Thoracic aorta (tissue), 2 donors: ENCODE results near the gene DCDC2C. TPM values are rescaled to one million over a fixed set of nuclear protein-coding genes. Genes with fewer than 3 reads are reported as not detected.

Experiments
- ATAC-seq: fragments of 150-250 bp; one replicate; pipeline ENCODE4 v1.8.0; 2017; ENCODE audit warnings: low read depth; ENCODE audit not compliant: insufficient number of reproducible peaks, low FRiP score
- DNase-seq: peaks from one replicate; pipeline ENCODE4 v3.0.0-alpha.2; 2020; ENCODE audit warnings: low spot score
- H3K27ac ChIP-seq, 2 donors: fragments of 200-600 bp; sonication (generic); 1 replicate in 1 of 2; 2 replicates in 1 of 2; pipeline ENCODE4 v1.5.1; 2016; ENCODE audit warnings: mild to moderate bottlenecking in 2 of 2, moderate library complexity in 2 of 2
- H3K27me3 ChIP-seq: fragments of 200-600 bp; sonication (generic); replicated peaks from 2 replicates; pipeline ENCODE4 v1.6.0; 2016; ENCODE audit warnings: mild to moderate bottlenecking; ENCODE audit not compliant: insufficient read depth
- H3K36me3 ChIP-seq: fragments of 200-600 bp; sonication (generic); one replicate; pipeline ENCODE4 v1.5.1; 2016
- H3K4me1 ChIP-seq, 2 donors: fragments of 200-600 bp; sonication (generic); 1 replicate in 1 of 2; 2 replicates in 1 of 2; pipeline versions ENCODE4 v1.5.1 to v1.6.0; 2016; ENCODE audit warnings: low read depth in 2 of 2, mild to moderate bottlenecking in 1 of 2; ENCODE audit not compliant: control insufficient read depth in 1 of 2
- H3K4me3 ChIP-seq: fragments of 200-600 bp; sonication (generic); 2 replicates; pipeline ENCODE4 v1.5.1; 2016; ENCODE audit warnings: mild to moderate bottlenecking
- H3K9me3 ChIP-seq: fragments of 200-600 bp; sonication (generic); 2 replicates; pipeline ENCODE4 v1.5.1; 2016
- total RNA-seq, 2 donors: library from RNA; depleted of rRNA; stranded (reverse); fragments of >200 nt; gene quantifications; one replicate each; pipeline versions ENCODE4 v1.1.0 to v1.2.3, GENCODE V29; 2016
- TF ChIP-seq, protein P1 (sequence below): fragments of 200-600 bp; sonication (generic); IDR thresholded peaks from one replicate; pipeline ENCODE4 v1.5.1; 2019; ENCODE audit warnings: antibody characterized with exemption

Gene DCDC2C
- total RNA-seq, 2 donors from 2014 or later = 6.6 to 13.1 TPM

DNA sequence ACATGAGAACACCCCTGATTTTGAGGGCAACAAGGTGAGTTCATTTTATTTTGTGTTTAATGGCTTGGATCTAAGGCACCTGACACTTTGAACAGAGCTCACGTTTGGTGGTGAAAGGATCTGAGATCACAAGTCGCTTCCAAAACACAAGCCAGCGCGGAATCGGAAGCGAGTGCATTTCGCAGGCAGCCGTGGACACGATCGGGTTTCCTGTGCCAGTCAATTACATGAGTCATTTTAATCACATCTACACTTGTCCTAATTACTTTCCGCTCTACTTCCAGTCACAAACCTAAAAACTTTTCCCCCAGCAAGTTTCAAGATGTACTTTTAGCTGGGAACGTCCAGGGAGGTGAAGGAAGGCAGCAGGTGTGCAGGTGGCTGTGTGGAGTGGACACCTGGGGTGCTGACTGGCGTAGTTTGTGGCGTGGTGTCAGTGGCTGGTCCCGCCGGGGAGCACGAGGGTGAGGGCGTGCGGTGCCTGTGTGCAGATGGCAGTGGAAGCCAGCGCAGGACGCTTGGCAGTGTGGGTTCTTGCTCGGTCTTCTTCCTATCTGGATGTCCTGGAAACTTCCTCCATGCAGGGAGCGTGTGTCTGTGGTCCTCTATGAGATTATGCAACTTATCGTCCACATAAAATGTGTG is 75.6 kb downstream of the DCDC2C start:
- Histone ChIP-seq H3K27ac (no peak overlapping the region), H3K36me3 (no peaks in the 10 kb centered on the region), H3K27me3 (no peaks in the 10 kb centered on the region), H3K9me3 (no peaks in the 10 kb centered on the region), H3K4me1 (no peaks in the 10 kb centered on the region), H3K4me3 (no peak overlapping the region)
- TF ChIP-seq, protein P1, sequence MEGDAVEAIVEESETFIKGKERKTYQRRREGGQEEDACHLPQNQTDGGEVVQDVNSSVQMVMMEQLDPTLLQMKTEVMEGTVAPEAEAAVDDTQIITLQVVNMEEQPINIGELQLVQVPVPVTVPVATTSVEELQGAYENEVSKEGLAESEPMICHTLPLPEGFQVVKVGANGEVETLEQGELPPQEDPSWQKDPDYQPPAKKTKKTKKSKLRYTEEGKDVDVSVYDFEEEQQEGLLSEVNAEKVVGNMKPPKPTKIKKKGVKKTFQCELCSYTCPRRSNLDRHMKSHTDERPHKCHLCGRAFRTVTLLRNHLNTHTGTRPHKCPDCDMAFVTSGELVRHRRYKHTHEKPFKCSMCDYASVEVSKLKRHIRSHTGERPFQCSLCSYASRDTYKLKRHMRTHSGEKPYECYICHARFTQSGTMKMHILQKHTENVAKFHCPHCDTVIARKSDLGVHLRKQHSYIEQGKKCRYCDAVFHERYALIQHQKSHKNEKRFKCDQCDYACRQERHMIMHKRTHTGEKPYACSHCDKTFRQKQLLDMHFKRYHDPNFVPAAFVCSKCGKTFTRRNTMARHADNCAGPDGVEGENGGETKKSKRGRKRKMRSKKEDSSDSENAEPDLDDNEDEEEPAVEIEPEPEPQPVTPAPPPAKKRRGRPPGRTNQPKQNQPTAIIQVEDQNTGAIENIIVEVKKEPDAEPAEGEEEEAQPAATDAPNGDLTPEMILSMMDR = no peak
- DNase-seq (no peak), ATAC-seq (no peak)

DNA sequence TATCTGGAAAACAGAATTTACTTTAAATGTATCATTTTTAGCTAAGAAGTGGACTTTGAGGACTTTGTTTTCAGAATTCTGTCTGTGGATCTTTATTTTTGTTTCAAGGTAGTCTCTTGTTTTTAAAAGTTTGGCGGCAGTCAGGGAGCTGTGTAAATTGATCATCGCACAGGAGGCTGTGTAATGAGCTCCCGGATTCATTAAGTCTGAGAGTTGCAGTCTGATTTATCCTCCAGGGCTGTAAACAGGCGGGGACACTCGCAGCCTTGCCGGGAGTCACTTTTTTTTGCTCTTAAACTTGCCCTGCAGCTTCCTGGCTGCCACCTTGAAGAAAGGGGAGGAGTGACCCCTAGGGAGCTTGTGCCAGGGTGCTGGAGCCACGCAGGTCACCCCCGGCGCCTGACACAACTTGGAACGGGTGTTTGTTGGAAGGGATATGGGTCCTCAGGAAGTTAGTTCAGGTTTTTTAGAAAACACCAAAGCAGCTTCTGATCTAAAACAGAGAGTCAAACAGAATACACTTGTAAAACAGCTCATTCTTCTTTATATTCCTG is 76.2 kb downstream of the DCDC2C start:
- no peaks in the 10 kb centered on the region for H3K4me1 ChIP-seq
- no peak for DNase-seq
- H3K4me3 ChIP-seq = no peak overlapping the region
- H3K27ac ChIP-seq = no peak overlapping the region
- TF ChIP-seq, protein P1 = no peak
- H3K36me3 ChIP-seq = no peaks in the 10 kb centered on the region
- no peaks in the 10 kb centered on the region for H3K27me3 ChIP-seq
- no peaks in the 10 kb centered on the region for H3K9me3 ChIP-seq
- no peak for ATAC-seq

DNA sequence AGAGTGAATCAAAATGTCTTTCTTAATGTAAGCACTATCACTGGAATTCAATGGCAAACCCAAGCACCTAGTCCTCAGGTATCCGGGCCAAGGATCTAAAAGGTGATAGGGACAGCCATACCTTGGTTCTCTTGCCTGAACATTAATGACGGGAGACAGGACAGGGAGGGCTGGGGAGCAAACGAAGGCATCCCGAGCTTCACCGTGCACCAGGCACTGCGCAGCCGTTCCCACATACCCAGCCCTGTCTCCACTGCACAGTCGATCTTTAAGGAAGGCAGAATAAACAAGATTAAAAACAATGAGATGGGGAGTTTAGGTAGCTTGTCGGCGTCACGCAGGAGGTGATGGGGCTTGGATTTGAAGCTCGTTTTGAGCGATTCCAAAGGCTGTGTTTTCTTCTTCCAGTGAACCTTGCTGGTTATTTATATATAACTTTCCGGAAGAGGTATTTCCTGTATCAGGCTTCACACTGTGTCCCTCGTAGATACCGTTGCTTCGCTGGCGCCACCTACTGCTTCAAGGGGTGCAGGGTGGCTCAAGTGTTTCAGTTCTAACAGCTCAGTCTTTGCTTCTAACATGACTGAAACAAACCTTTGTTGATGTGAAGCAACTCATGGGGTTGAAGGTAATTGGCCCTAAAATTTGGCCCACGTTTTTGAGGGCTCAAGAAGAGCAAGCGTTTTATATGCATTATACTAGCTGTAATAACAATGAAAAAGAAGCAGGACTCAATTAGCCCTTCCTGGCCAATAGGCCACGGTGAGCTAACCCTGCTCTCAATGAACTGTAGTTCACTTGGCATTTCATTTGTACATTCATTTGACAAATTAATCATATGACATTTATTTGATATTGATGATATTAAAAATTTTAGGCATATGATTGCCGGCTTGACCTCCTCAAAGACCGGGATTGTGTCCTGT is 77.4 kb downstream of the DCDC2C start:
- TF ChIP-seq, protein P1 = no peak
- no peak for DNase-seq

DNA sequence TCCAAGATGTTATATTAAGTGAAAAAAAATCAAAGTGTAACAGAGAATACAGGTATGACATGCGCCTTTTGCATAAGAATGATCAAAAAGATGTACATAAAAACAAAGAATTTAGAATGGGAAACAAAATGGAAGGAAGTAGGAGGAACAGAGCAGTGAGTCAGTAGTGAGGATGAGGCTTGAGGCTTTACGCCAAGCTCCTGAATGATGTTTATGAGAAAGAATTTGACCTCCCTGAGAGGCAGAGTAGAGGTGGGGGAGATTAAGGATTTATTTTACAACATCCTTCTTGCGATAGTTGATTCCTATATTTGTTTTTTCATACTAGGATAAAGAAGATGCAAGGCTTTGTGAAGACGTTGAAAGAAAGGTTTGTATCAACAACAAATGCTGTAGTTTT is 81.4 kb downstream of the DCDC2C start:
- H3K4me3 ChIP-seq = no peak overlapping the region
- no peaks in the 10 kb centered on the region for H3K9me3 ChIP-seq
- H3K27ac ChIP-seq = no peak overlapping the region
- DNase-seq (no peak), ATAC-seq (no peak)
- H3K4me1 ChIP-seq = no peaks in the 10 kb centered on the region
- TF ChIP-seq, protein P1 = no peak
- H3K27me3 ChIP-seq = no peaks in the 10 kb centered on the region
- H3K36me3 ChIP-seq = no peaks in the 10 kb centered on the region

More for the DNA sequence above, 77.4 kb downstream of the DCDC2C start:
- no peaks in the 10 kb centered on the region for H3K4me1 ChIP-seq
- no peaks in the 10 kb centered on the region for H3K36me3 ChIP-seq
- H3K27ac ChIP-seq = no peak overlapping the region
- no peaks in the 10 kb centered on the region for H3K9me3 ChIP-seq
- peak; percentile 59 for ATAC-seq
- peak overlapping the region; percentile 27 for H3K4me3 ChIP-seq
- H3K27me3 ChIP-seq = no peaks in the 10 kb centered on the region
